Activated T-cell treated with anti-CD3 and anti-CD28 coated beads, Interleukin-2, amount 50 U/mL, for 72 hours (primary cell): Measurements from ENCODE around the gene ADAMTS17. TPM values are rescaled to one million over a fixed set of nuclear protein-coding genes. Genes with fewer than 3 reads are reported as not detected.

Experiments used
- ATAC-seq, 2 donors: fragments of 150-1000 bp; cut with Tn5 transposase; replicated peaks in 1 of 2; 2 replicates each; pipeline ENCODE4 v1.10.0; 2021; ENCODE audit warnings: moderate library complexity in 2 of 2, mild to moderate bottlenecking in 1 of 2
- DNase-seq, 2 donors: peaks; one replicate each; pipeline ENCODE4 v3.0.0; 2021 to 2022; ENCODE audit warnings: mixed read lengths in 1 of 2
- H3K27ac Mint-ChIP-seq: one replicate; pipeline ENCODE4 v1.8.0; 2022; ENCODE audit warnings: mild to moderate bottlenecking, moderate library complexity, mixed read lengths
- H3K27me3 Mint-ChIP-seq: one replicate; pipeline ENCODE4 v1.8.0; 2022; ENCODE audit warnings: low read depth, mixed read lengths
- H3K36me3 Mint-ChIP-seq, 2 donors: one replicate each; pipeline ENCODE4 v1.8.0; 2022; ENCODE audit warnings: mixed read lengths in 2 of 2, mild to moderate bottlenecking in 1 of 2; ENCODE audit not compliant: insufficient read depth in 2 of 2
- H3K4me1 Mint-ChIP-seq: one replicate; pipeline ENCODE4 v1.8.0; 2022; ENCODE audit warnings: low read depth, mixed read lengths
- H3K4me3 Mint-ChIP-seq, 2 donors: one replicate each; pipeline ENCODE4 v1.8.0; 2022; ENCODE audit warnings: mild to moderate bottlenecking in 2 of 2, mixed read lengths in 2 of 2, moderate library complexity in 2 of 2
- H3K9me3 Mint-ChIP-seq, 2 donors: one replicate each; pipeline ENCODE4 v1.8.0; 2022; ENCODE audit warnings: mixed read lengths in 2 of 2
- total RNA-seq, 2 donors: library from RNA; stranded (reverse); gene quantifications; one replicate each; pipeline ENCODE4 v1.2.3, GENCODE V29; 2022

The ADAMTS17 gene
- total RNA-seq, 2 donors from 2014 or later, result 2.4 to 2.6 TPM

- H3K36me3 Mint-ChIP-seq, result peaks cover 0 to 2% of the 10 kb centered on the region in 2 donors
- no peak for DNase-seq
- peaks cover 2% of the 10 kb centered on the region in 2 donors for H3K9me3 Mint-ChIP-seq
Measured at GRCh38 chr15:100256101-100256969, 85.4 kb downstream of the ADAMTS17 start.

DNA sequence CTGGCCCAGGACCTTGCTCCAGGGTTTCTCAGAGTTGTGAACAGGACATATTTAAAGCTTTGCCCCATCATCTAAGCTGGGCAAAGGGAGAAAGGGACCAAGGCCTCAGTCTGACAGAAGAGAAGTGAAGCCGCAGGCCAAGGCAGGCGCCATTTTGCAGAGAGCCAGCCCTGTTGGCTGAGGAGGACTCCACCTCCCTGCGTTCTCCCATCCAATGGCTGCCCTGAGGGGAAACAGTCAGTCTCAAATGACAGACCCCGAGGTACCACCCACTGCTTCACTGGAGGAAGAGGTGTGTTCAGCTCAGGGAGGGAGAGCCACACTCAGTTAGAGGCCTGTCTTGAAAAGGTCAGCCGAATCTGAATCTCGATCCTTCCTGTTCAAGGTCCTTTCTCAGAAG lies 86.1 kb downstream of the ADAMTS17 start:
- Mint-ChIP-seq H3K9me3 (peaks cover 2% of the 10 kb centered on the region in 2 donors), H3K27me3 (no peaks in the 10 kb centered on the region), H3K4me1 (no peaks in the 10 kb centered on the region), H3K4me3 (no peak overlapping the region), H3K27ac (no peak overlapping the region), H3K36me3 (peaks cover 0 to 2% of the 10 kb centered on the region in 2 donors)
- DNase-seq (no peak), ATAC-seq (no peak)

More at GRCh38 chr15:100256101-100256969, 85.4 kb downstream of the ADAMTS17 start:
- no peak overlapping the region for H3K27ac Mint-ChIP-seq
- no peaks in the 10 kb centered on the region for H3K27me3 Mint-ChIP-seq
- H3K4me1 Mint-ChIP-seq, result no peaks in the 10 kb centered on the region
- no peak for ATAC-seq
- H3K4me3 Mint-ChIP-seq, result no peak overlapping the region

DNA sequence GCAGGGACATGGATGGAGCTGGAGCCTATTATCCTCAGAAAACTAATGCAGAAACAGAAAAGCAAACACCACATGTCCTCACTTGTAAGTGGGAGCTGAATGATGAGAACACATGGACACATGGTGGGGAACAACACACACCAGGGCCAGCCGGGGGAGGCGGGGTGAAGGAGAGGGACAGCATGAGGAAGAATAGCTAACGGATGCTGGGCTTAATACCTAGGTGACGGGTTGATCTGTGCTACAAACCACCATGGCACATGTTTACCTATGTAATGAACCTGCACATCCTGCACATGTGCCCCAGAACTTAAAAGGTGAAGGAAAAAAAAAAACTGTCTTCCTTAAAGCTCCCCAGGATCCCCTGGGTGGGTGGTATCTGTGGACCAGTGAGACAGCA lies 87.1 kb downstream of the ADAMTS17 start:
- Mint-ChIP-seq H3K27ac (no peak overlapping the region), H3K36me3 (peaks cover 0 to 2% of the 10 kb centered on the region in 2 donors), H3K4me1 (no peaks in the 10 kb centered on the region), H3K27me3 (no peaks in the 10 kb centered on the region), H3K9me3 (peaks cover 2% of the 10 kb centered on the region in 2 donors), H3K4me3 (no peak overlapping the region)
- ATAC-seq (no peak), DNase-seq (no peak)

DNA sequence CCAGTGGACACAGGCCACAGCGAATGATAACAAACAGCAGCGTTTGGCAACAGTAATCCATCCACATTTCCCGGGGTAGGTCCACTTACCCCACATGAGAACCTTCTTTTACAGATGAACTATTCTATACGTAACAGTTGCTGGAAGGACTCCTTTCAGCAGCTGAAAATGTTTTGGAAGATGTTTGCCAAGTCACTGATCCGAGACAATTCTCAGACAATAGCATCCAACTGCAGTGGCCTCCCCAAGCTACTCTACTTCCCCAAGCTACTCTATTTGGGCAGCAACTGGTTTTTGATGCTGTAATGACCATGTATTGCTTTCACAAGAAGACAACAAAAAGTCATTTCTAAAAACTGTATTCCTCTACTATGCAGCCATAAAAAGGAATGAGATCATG lies 87.5 kb downstream of the ADAMTS17 start:
- Mint-ChIP-seq H3K4me1 (no peaks in the 10 kb centered on the region), H3K27ac (no peak overlapping the region), H3K27me3 (no peaks in the 10 kb centered on the region), H3K9me3 (peaks cover 2% of the 10 kb centered on the region in 2 donors), H3K36me3 (peaks cover 0 to 2% of the 10 kb centered on the region in 2 donors), H3K4me3 (no peak overlapping the region)
- DNase-seq, result no peak
- ATAC-seq, result no peak

- peaks cover 0 to 2% of the 10 kb centered on the region in 2 donors for H3K36me3 Mint-ChIP-seq
- H3K4me3 Mint-ChIP-seq, result no peak overlapping the region
- H3K27ac Mint-ChIP-seq, result no peak overlapping the region
Measured at GRCh38 chr15:100253640-100254039, 88.1 kb downstream of the ADAMTS17 start.

DNA sequence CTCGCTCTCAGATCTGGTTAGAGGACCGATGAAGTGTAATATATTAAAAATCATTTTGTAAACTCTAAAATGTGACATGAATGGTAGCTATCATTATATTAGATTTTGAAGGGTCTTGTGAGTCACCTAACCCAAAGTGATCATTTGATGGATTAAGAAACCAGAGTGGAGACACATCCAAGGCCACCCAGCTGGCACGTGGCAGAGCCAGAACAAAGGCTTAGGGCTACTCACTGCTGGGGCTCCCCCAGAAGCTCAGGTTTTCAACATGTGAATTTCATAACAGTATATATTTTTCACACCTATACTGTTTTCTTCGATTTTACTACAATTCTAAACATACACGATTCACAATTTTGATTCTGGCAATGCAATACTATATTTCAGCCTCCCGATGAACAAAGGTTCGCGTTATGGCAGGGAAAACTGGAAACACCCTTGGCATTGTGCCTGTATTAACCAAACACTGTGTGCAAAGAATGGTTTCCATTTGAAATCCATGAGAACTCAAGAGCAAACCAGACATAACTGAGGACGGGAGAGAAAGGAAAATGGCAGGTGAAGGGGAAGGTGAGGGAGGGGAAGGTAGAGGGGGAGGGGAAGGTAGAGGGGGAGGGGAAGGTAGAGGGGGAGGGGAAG lies 88.9 kb downstream of the ADAMTS17 start:
- no peaks in the 10 kb centered on the region for H3K36me3 Mint-ChIP-seq
- no peak overlapping the region for H3K27ac Mint-ChIP-seq
- no peak for ATAC-seq
- no peak overlapping the region for H3K4me3 Mint-ChIP-seq
- DNase-seq, result no peak
- H3K9me3 Mint-ChIP-seq, result peaks cover 0 to 2% of the 10 kb centered on the region in 2 donors
- no peaks in the 10 kb centered on the region for H3K4me1 Mint-ChIP-seq
- H3K27me3 Mint-ChIP-seq, result no peaks in the 10 kb centered on the region

More at GRCh38 chr15:100253640-100254039, 88.1 kb downstream of the ADAMTS17 start:
- ATAC-seq (no peak), DNase-seq (no peak)
- Mint-ChIP-seq H3K27me3 (no peaks in the 10 kb centered on the region), H3K9me3 (peaks cover 2% of the 10 kb centered on the region in 2 donors), H3K4me1 (no peaks in the 10 kb centered on the region)

DNA sequence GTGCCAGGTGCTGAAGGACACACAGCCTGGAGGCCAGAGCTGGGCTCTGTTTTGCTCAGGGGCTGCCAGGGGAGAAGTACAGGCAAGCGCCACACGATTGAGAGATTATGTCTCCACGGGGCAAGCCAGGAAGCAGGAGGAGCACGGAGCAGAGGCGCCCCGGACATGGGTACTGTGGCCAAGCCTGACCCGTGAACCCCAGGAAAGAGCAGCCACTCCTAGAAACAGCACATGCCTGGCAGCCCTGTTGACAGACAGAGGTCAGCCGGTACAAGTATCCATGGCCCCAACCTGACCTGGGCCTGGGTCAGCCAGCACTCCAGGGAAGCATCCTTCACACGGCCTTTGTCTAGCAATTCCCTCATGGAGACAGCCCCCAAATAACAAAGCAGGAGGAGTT lies 89.4 kb downstream of the ADAMTS17 start:
- Mint-ChIP-seq H3K4me3 (no peak overlapping the region), H3K9me3 (no peaks in the 10 kb centered on the region), H3K27ac (no peak overlapping the region), H3K36me3 (no peaks in the 10 kb centered on the region), H3K4me1 (no peaks in the 10 kb centered on the region), H3K27me3 (no peaks in the 10 kb centered on the region)
- no peak for ATAC-seq
- no peak for DNase-seq

- Mint-ChIP-seq H3K27me3 (no peaks in the 10 kb centered on the region), H3K27ac (no peak overlapping the region), H3K9me3 (no peaks in the 10 kb centered on the region), H3K4me3 (no peak overlapping the region), H3K4me1 (no peaks in the 10 kb centered on the region), H3K36me3 (no peaks in the 10 kb centered on the region)
- ATAC-seq (no peak), DNase-seq (no peak)
Measured at GRCh38 chr15:100250176-100250800, 91.5 kb downstream of the ADAMTS17 start.

DNA sequence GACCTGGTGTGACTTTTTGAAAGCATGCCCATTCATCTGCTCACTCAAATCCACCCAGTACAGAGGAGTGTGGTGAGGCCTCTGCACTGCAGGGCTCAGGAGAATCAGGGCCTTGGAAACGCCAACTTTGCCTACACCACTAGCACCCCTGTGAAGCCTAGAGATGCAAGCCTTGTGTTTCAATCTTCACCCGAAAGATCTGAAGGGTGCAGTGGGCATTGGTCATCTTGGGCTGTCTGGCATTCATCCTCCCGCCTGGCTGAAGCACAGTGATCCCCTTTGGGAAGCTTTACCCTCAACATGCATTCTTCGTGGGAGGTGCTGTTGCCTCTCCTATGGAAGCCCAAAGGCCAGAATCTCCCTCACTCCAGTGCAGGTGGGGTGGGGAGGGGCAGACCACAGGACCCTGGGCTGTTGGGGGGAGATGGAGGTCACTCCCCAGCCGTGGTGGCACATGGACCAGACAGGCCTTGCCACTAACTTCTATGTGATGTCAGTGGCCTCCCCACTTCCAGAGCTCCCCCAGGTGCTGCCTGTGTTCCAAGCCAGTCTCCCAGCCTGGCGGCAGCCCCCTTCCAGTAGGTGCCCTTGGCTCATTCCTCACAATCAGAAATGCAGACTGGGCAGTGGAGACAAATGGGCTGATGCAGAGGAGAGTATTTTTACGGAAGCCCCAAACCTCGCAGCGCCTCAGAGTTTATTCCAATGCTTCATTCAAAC lies 92.5 kb downstream of the ADAMTS17 start:
- no peak overlapping the region for H3K4me3 Mint-ChIP-seq
- H3K9me3 Mint-ChIP-seq, result no peaks in the 10 kb centered on the region
- H3K27me3 Mint-ChIP-seq, result no peaks in the 10 kb centered on the region
- no peaks in the 10 kb centered on the region for H3K4me1 Mint-ChIP-seq
- H3K27ac Mint-ChIP-seq, result no peak overlapping the region
- no peaks in the 10 kb centered on the region for H3K36me3 Mint-ChIP-seq
- ATAC-seq (no peak), DNase-seq (no peak)

DNA sequence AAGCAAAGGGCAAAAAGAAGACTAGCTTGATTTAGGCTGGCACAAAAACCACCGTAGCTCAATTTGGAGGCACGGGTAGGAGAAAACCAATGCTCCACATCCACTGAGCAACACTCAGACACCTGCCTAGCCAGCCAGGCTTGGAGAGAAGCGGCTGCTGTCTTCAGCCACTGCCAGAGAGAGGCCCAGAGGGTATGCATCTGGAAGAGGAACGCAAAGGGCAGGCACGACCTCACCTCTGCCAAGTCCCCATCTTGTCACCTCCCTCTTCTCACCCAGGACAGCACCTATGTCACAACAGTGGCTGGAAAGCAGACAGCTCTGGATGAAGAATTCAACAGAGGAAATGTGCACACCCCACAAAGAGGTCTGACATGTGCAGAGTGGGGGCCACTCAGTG lies 93.5 kb downstream of the ADAMTS17 start:
- Mint-ChIP-seq H3K36me3 (peaks cover 0 to 2% of the 10 kb centered on the region in 2 donors), H3K4me3 (no peak overlapping the region), H3K4me1 (no peaks in the 10 kb centered on the region), H3K9me3 (peaks cover 2 to 3% of the 10 kb centered on the region in 2 donors), H3K27ac (no peak overlapping the region), H3K27me3 (no peaks in the 10 kb centered on the region)
- DNase-seq (no peak), ATAC-seq (no peak)

DNA sequence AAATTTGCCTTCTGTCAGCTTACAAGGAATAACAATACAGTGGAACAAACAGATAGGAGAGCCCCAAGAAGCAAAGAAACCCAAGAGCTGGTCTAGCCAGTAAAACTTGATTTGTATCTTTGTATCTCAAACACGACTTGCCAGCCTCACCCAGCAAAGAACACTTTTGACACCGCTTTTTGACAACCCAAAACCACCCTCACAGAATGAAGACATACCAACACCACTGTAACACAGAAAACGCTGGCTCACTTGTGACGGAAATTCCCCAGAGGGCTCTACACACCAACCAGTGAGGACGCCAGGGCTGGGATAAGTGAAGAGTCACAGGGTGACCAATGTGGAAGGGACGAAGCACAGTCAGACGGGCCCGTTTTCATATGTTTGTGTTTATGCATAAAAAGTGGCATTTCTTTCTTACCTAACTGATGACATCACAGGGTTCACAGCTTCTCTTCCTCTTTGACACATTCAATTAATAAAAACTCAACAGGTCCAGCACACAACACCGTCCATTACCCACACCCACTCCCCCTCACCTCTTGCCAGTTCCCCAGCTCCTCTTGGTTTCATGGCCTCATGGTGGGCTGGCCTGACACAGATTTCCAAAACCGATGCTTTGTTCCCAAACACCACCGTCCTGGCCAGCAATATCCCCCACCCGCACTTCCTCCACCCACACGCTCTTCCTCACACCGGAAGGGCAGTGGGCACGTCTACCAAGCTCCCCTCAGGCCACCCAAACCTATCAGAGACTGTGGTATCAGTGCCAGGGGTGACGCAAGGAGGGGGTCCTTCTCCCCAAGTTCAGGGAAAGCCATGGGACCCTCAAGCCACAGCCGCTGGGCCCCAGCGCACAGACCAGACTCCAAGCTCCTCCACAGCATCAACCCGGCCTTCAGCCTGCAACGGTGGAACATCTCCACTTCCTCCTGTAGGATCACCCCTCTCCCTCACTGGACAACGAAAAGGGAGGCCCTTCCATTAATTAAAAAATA lies 94.2 kb downstream of the ADAMTS17 start:
- Mint-ChIP-seq H3K36me3 (peaks cover 0 to 2% of the 10 kb centered on the region in 2 donors), H3K4me1 (no peaks in the 10 kb centered on the region), H3K27me3 (no peaks in the 10 kb centered on the region), H3K4me3 (no peak overlapping the region), H3K9me3 (peaks cover 2 to 3% of the 10 kb centered on the region in 2 donors), H3K27ac (no peak overlapping the region)
- no peak for DNase-seq
- ATAC-seq, result no peak

- Mint-ChIP-seq H3K4me3 (no peak overlapping the region), H3K27ac (no peak overlapping the region), H3K27me3 (no peaks in the 10 kb centered on the region), H3K4me1 (peaks cover 6% of the 10 kb centered on the region), H3K36me3 (peaks cover 0 to 2% of the 10 kb centered on the region in 2 donors), H3K9me3 (peaks cover 3 to 5% of the 10 kb centered on the region in 2 donors)
- no peak for ATAC-seq
- no peak for DNase-seq
Measured at GRCh38 chr15:100245855-100246254, 95.9 kb downstream of the ADAMTS17 start.
